ENCODE results near the gene F2RL3.

GRCh38 chr19:16841391-16841926 is 47.3 kb upstream of the F2RL3 start:
- TF ChIP-seq POLR2A (IDR thresholded peaks at IDR 0.05) = no peak
- TF ChIP-seq, protein P1, sequence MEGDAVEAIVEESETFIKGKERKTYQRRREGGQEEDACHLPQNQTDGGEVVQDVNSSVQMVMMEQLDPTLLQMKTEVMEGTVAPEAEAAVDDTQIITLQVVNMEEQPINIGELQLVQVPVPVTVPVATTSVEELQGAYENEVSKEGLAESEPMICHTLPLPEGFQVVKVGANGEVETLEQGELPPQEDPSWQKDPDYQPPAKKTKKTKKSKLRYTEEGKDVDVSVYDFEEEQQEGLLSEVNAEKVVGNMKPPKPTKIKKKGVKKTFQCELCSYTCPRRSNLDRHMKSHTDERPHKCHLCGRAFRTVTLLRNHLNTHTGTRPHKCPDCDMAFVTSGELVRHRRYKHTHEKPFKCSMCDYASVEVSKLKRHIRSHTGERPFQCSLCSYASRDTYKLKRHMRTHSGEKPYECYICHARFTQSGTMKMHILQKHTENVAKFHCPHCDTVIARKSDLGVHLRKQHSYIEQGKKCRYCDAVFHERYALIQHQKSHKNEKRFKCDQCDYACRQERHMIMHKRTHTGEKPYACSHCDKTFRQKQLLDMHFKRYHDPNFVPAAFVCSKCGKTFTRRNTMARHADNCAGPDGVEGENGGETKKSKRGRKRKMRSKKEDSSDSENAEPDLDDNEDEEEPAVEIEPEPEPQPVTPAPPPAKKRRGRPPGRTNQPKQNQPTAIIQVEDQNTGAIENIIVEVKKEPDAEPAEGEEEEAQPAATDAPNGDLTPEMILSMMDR (IDR thresholded peaks at IDR 0.05) = no peak
